Kidney epithelial cell (primary cell): ENCODE measurements around the gene ITIH1. TPM values are rescaled to one million over a fixed set of nuclear protein-coding genes. Genes with fewer than 3 reads are reported as not detected.

ENCODE experiments used
- DNase-seq: peaks from one replicate; pipeline ENCODE4 v3.0.0-alpha.2; 2010; ENCODE audit warnings: low read depth
- H3K27me3 ChIP-seq: 2 replicates; pipeline ENCODE4 v1.6.0; 2011; ENCODE audit warnings: low read length; ENCODE audit not compliant: control insufficient read depth, insufficient read depth
- H3K36me3 ChIP-seq: 2 replicates; pipeline ENCODE4 v1.5.1; 2011; ENCODE audit warnings: low read length; ENCODE audit not compliant: control insufficient read depth, insufficient read depth
- H3K4me3 ChIP-seq: 2 replicates; pipeline ENCODE4 v1.5.1; 2011; ENCODE audit warnings: low read depth, mild to moderate bottlenecking, control low read depth, low read length
- CTCF ChIP-seq: IDR thresholded peaks from 2 replicates; pipeline ENCODE4 v1.5.1; 2011; ENCODE audit warnings: mild to moderate bottlenecking, moderate library complexity, low read length, control low read depth, inconsistent platforms; ENCODE audit not compliant: insufficient read depth, poor library complexity, severe bottlenecking
- total RNA-seq: library from RNA; depleted of rRNA; stranded (reverse); fragments of >200 nt; gene quantifications from 2 replicates; pipeline ENCODE4 v1.2.3, GENCODE V29; 2015

ITIH1 gene
- total RNA-seq, 1 donor from 2014 or later: not detected

- H3K27me3 ChIP-seq: no peaks in the 10 kb centered on the region
- H3K4me3 ChIP-seq: no peak overlapping the region
- peaks cover 1% of the 10 kb centered on the region for H3K36me3 ChIP-seq
- no peak for DNase-seq
- TF ChIP-seq CTCF: no peak
Measured at GRCh38 chr3:52756141-52756540, 21.3 kb upstream of the ITIH1 start.

- Histone ChIP-seq H3K27me3 (no peaks in the 10 kb centered on the region), H3K36me3 (no peaks in the 10 kb centered on the region), H3K4me3 (no peak overlapping the region)
- DNase-seq: no peak
- no peak for TF ChIP-seq CTCF
Measured at GRCh38 chr3:52763466-52763865, 13.9 kb upstream of the ITIH1 start.

DNA sequence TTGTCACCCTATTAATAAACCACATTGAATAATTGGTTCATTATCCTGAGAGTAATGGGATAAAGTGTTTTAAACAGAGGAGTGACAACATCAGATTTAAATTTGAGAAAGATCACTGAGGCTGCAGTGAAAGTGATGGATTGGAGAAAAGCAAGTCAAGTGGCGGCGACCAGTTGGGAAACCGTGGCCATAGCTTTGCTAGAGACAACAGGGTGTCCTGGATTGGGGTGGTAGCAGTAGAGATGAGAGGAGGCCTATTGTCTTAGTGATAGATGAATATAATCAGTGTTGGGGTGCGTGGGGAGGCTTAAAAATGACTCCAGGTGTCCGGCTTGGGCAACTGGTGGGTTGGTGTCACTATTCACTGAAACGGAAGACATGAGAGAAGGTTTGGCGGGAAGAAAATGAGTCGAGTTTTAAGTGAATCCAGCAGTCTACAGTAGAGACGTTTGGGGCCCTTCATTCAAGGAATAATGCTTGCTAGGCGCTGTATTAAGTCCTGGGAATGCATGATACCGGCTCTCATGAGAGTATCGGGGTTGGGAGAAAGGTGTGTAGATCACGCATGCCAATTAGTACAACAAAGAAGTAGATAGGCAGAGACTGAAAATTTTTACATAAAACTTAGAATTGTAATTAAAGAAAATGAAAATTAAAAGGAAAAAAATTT, 7.5 kb upstream of the ITIH1 start:
- Histone ChIP-seq H3K4me3 (peak overlapping the region; percentile 87), H3K27me3 (no peaks in the 10 kb centered on the region), H3K36me3 (no peaks in the 10 kb centered on the region)
- no peak for TF ChIP-seq CTCF
- no peak for DNase-seq

GRCh38 chr3:52770496-52771333, 6.7 kb upstream of the ITIH1 start, which contains the start of gene NEK4:
NEK4 (minus strand) TSS chr3:52770940; CDS start chr3:52770746, 194 bp downstream.
- Histone ChIP-seq H3K27me3 (no peaks in the 10 kb centered on the region), H3K4me3 (peak within 1 kb of the TSS; percentile 87), H3K36me3 (no peaks in the 10 kb centered on the region)
- peak; percentile 66 for DNase-seq
- no peak for TF ChIP-seq CTCF

GRCh38 chr3:52771334-52771681, 6.1 kb upstream of the ITIH1 start:
- TF ChIP-seq CTCF: no peak
- Histone ChIP-seq H3K27me3 (no peaks in the 10 kb centered on the region), H3K36me3 (no peaks in the 10 kb centered on the region), H3K4me3 (peak overlapping the region; percentile 87)
- no peak for DNase-seq
